ENCODE results near the gene CHMP1A.

The CHMP1A gene

DNA sequence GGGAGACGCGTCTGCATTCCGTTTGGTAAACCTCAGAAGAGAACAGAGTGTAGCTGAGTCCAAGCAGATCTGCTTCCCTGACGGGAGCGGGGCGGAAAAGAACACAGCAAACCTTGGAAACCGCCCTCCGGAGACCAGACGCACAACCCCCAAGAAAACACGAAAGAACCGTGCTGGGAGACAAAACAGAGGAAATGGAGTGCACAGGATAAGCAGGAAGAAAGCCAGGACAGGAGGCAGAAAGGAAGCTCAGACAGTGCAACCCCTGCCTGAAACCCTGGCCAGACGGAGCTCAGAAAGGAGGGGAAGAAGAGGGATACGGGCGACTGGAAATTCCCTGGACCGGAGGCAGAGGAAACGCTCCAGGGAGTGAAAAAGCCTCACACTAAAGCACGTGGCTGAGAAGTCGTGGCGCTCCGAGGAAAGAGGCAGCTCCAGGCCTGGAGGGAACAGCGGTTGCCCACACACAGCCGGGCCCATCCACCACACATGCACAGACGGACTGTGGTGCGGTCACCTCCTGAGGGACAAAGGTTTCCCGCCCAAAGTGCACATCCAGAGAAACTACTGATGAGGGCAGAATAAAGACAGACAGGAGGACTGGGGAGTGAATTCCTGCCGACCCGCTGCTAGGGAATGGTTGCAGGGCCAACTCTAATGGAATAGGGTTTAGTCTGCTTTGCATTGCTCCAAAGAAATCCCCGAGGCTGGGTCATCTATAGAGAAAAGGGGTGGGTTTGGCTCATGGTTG, 33.8 kb downstream of the CHMP1A start:
- DNase-seq (ENCODE audit: low read depth) = no peak

DNA sequence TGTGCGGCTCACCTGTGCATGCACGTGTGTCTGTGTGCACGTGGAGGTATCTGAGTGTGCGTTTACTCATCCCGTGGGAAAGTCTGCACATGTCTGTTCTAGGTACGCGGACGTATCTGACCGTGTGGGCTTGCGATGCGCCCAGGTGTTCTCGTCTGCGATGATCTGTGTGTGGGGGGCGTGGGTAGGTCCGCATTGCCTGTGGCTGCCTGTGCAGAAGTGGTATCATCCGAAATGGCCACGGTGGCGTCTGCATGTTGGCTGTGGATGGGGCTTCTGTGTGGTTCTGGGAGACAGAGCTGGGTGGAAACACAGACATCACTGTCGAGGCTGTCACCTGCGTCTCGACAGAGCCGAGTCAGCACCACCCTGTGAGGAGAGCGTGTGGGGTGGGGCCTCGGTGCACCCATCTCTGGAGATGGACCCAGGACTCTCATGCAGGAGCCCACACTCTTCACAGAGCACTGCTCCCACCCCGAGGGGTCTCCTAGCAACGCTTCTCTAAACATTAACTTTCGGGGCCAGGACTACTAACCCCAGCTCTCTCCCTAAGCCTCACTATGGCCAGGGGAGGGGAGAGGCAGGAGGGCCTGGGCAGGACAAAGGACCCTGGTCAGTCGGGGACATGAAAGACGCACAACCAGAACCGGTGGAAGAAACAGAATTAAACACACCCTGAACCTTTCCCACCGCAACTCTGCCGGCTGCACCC, 35.7 kb downstream of the CHMP1A start:
- DNase-seq (ENCODE audit: low read depth) = no peak

DNA sequence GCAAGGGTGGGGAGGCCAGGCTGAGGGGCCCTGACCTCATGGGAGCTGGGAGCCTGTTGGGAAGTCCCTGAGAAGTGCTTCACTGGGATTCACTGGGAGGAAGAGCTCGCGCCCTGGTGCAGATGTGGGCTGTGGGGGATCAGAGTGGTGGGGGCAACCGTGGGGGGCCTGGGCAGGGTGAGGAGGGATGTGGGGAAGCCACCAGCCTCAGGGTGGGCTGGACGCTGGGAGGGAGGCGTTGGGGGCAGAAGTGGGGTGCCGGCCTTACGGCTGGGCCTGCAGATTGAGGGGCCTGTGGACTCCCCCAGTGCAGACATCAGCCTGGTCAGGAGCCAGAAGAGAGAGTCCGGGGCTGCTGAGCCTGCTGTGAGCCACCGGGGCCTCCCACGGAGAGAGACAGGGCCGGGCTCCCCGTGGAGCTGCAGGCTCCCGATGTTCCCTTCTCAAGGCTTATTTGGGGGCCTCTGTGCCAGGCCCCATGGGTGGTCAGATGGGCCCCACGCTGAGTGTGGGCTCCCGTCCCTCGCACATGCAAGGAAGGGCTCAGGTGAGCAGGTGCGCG, 36.3 kb downstream of the CHMP1A start:
- DNase-seq (ENCODE audit: low read depth) = no peak

DNA sequence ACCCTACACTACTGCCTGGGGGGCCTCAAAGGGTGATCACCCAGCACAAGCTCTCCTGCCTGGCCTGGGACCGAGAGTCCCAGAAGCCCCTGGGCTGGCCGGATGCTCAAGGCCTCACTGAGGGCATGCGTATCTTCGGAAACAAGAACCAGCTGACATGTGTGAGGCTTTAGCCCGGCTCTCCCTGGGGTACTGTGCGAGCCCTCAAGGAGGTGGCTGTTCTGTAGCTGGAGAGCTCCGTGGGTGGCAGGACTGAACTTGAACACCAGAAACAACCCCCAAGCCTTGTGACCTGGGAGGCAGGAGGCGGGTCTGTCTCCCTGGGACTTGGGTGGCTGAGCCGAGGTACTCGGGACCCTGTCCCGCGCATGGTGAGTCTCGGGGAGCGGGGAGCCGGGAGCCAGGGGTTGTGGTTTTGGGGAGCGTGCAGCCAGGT, 37.1 kb downstream of the CHMP1A start:
- DNase-seq (ENCODE audit: low read depth) = no peak

DNA sequence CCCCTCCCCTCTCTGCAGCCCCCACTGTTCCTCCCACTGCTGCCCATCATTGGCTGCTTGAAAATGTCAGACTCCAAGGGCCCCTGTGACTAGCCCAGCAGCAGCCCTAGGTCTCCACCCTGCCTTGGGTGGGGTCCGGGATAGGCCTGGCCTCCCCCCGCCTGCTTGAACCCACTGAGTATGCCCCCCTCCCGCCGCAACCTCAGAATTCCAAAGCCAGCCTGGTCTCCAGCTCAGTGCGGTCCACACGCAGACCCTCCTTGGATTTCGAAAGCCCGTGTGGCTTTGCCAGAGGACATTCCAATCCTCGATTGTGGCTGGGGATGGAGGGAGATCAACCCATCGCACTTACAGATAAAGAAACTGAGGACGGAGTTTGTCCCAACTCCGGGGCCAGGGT, 37.7 kb downstream of the CHMP1A start:
- no peak for DNase-seq (ENCODE audit: low read depth)

DNA sequence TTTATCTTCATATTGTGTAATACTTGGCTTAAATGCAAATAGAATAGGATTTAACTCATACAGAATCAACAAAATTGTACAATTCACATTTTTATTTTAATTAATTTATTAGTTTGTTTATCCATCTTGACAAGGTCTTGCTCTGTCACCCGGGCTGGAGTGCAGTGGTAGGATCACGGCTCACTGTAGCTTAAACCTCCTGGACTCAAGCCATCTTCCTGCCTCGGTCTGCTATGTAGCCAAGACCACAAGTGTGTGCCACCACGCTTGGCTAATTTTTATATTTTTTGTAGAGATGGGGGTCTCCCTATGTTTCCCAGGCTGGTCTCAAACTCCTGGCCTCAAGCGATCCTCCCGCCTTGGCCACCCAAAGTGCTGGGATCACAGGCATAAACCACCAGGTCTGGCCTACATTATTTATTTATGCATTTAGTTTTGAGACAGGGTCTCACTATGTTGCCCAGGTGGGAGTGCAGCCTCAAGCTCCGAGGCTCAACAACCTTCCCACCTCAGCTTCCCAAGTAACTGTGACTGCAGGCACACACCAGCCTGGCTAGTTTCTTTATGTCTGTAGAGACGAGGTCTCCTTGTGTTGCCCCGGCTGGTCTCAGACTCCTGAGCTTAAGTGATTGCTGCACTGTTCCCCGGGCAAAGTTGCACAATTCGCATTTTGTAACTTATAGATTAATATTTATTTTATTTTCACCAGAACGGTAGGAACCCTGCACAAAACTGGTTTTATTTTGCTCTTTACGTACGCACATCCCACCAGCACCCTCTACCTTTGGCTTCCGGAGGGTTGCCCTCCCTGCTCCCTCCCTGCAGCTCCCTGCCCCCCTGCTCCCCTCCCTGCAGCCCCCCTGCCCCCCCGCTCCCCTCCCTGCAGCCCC, 39.2 kb downstream of the CHMP1A start:
- no peak for DNase-seq (ENCODE audit: low read depth)

DNA sequence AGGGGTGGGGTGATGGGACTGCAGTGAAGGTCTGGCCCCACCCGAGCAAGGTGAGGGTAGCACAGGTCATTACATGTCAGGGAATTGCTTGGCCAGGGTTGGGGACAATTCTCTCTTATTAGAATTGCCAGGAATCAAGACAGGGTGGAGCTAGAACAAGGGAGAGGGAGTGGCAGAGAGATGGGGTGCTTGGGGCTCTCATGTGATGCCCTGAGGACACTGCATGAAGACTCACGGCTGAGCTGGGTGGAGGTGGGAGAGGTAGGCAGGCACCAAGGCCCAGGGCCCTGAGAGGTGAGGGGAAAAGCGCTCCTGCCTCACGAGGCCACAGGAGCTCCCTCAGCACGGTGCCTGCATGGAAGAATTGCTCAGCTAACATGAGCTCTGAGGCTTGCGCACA, 40.5 kb downstream of the CHMP1A start:
- DNase-seq (ENCODE audit: low read depth) = no peak

DNA sequence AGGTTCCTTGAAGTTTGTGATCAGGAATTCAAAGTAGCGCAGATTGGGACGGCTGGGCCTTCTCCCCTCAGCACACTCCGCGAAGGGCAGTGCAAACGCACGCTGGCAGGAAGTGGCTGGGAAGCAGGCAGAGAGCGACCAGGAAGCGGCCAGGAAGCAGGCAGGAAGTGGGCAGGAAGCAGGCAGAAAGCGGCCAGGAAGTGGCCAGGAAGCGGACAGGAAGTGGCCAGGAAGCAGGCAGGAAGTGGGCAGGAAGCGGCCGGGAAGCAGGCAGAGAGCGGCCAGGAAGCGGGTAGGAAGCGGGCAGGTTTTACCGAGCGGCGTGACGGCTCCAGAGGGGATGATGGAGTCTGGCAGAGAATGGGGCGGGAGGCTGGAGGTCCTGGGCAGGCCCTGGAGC, 40.9 kb downstream of the CHMP1A start:
- no peak for DNase-seq (ENCODE audit: low read depth)

DNA sequence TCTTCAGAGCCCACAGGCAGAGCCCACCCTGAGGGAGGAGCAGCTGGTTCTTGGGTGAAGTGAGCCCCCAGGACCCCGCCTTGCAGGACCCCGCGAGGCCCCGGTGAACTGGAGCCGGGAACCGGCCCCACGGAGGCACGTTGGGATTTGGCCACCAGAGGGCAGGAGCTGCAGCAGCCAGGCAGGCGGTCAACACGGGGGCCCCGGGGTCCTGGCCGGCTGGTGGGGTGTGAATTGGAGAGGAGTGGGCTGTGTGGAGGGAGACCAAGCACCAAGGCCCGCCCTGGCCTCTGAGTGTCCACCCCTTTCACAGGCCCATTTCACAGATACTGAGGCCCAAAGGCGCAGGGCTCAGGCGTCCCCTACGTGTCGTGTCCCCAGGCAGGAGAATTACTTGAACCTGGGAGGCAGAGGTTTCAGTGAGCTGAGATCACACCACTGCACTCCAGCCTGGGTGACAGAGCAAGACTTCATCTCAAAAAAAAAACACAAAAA, 41.9 kb downstream of the CHMP1A start:
- no peak for DNase-seq (ENCODE audit: low read depth)

DNA sequence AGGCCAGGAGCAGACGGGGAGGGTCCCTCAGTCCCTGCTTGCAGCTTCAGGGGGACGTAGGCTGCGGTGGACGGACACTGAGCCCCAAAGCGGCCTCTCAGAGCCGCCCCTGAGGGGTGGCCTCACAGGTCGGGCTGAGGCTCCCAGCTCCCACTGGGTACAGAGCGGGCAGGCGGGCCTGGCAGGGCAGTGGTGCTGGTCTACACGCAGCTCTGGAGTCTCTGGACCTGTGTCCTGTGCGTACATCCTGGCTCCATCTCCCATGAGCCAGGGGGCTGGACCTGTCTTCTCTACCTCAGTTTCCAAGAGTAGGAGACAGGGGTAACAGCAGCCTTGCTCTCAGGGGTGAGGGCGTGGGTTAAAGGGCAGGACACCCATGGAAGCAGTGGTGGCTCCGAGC, 42.3 kb downstream of the CHMP1A start:
- no peak for DNase-seq (ENCODE audit: low read depth)

DNA sequence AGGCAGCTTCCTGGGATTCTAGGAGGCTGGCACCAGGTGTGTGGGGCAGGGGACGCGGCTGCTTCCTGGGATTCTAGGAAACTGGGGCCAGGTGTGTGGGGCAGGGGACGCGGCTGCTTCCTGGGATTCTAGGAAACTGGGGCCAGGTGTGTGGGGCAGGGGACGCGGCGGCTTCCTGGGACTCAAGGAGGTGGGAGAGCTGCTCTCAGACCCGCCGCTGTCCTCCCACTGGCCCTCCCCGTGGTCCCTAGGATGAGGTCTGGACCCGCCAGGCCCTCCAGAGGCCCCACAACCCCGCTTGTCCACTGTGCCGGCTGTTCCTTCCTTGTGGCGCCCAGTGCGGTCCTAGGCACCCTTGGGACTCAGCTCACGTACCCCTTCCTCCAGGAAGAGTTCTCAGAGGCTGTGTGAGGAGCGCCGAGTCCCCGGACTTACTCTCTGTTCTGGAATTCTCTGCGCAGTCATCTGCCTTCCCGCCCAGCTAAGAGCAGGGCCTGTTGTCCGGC, 43.5 kb downstream of the CHMP1A start:
- DNase-seq (ENCODE audit: low read depth) = no peak

DNA sequence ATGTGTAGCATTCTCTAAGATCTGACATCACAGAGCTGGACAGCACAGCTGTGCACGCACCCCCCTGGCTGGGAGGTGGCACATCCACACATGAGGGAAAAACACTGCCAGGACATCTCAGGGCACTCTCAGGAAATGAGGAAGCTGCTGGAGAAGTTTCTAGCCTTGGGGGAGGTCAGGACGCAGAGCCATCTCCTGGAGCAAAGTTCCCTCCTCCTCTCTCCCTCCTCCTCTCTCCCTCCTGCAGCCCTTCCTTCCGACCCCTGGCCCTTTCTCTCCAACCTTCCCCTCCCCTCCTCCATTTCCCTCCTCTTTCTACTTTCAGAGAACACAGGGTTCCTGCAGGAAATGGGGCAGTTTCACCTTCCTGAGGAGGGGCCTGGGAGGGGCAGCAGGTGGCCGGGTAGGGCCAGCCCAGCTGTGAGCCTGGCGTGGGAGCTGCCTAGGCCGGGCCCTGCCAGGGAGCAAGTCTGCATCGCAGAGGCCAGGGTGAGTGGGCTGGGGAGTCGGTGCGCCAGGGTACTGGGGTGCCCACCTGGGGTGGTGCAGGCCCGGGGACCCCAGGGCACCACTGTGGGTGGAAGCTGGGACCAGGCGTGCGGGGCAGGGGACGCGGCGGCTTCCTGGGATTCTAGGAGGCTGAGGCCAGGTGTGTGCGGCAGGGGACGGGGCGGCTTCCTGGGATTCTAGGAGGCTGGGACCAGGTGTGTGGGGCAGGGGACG, 44.1 kb downstream of the CHMP1A start, which contains the start of gene DPEP1:
Gene DPEP1 (plus strand): TSS at position 412 of the 723 bp plus-strand sequence. CDS start 16,769 bp downstream, outside the sequence.
- DNase-seq (ENCODE audit: low read depth) = no peak

DNA sequence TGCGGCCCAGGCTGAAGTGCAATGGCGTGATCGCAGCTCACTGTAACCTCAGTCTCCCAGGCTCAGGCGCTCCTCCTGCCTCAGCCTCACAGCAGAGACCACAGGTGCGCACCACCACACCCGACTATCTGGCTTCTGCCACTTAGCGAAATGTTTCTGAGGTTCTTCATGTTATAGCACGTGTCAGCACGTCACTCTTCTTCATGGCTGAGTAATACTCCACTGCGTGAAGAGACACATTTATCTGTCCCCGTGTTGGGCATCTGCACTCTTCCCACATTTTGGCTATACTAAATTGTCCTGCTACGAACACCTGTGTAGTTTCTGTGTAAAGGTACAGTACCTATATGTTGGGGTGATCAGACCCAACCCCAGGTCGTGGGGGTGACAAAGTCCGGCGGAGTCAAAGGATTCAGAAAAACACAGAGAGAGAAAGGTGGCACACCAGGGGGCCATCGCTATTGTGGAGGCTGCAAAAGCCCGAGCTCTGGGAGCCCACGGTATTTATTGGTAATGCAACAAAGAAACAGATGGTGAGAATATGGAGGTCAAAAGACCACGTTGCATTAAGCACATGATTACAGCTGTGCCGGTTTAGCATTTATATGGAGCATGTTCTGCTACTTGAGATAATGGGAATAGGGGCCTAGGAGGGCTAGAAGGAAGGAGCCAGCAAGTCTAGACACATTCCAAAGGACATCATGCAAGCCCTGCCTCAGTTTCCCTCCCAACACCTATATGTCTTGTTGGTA, 44.9 kb downstream of the CHMP1A start:
- DNase-seq (ENCODE audit: low read depth) = no peak

DNA sequence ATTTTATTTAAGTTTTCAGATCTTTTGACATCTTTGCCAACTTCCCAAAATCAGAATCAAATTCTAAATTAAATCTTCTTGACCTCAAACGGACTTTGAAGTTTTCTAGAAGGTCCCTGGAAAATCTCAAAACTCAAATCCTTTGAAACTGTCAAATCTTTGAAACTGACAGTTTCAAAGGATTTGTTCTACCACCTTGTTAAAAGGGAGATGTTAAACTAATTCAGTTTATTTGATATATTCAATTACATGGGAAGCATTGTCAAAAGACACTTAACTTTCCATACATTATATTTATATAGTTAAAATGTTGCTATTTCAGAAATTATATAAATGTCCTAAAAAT, 47.4 kb downstream of the CHMP1A start:
- DNase-seq (ENCODE audit: low read depth) = no peak

DNA sequence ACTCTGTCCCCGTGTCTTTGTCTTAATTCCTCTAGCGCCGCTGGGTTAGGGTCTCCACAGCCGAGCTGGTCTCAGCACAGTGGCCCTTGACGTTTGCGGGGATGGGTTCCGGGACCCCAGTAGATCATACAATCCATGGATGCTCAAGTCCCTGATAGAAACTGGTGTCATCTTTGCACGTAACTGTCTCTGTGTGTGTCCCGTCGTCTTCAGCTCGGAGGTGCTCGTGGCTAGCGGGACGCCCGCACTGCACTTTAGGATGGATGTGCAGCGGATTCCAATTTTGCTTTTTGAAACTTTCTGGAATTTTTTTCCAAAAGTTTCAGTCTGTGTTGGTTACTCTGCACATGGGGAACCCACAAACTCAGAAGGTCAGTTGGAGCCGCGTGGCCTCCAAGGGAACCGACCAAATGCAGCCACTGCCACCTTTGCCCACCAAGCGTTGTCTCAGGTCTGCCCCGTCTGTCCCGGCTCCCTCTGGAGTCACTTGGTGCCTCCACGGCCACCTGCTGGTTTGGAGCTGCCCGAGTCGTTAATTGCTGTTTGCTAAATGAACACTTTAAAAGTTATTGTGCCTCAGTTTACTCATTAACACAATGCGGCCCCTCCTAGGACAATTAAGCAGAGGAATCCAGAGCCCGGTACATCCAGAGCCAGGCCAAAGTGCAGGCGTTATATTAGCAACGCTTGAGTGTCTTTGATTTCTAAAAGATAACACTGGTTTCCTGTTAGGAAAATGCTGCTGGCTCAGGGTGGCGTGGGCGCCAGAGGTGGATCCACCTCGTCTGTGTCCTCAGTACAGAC, 49.4 kb downstream of the CHMP1A start:
- DNase-seq (ENCODE audit: low read depth) = no peak

DNA sequence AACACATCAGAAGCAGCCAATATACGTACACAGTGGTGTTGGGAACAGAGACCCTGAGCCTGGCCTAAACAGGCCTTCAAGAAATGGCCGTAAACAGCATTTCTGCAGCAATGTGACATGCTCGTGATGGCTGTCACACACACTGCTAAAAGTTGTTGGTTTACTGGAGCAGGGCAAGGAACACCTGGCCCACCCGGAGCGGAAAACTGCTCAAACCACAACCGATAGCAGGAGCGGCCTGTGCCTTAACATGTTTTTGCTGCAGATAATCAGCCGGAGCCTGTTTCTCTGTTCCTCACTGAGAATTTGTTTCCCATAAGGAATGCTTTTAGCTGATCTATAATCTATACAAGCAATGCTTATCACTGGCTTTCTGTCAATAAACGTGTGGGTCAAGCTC, 50.1 kb downstream of the CHMP1A start:
- no peak for DNase-seq (ENCODE audit: low read depth)

DNA sequence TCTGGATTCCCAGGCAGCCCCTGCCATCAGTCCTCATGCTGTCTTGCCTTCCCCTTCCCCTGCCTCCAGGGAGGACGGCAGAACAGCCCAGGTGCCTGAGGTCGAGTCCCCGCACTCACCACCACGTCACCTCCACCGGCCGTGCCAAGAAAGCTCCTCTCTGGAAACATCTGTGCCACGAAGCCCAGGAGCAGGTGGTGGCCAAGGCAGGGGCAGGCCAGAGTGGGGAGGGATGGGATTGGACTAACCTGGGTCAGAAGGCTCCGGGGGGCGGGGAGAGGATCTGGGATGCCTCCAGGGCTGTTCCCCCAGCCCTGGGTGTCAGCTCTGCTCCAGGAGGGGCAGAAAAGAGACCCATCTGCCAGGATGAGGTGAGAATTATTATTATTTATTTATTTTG, 51.5 kb downstream of the CHMP1A start:
- DNase-seq (ENCODE audit: low read depth) = no peak

DNA sequence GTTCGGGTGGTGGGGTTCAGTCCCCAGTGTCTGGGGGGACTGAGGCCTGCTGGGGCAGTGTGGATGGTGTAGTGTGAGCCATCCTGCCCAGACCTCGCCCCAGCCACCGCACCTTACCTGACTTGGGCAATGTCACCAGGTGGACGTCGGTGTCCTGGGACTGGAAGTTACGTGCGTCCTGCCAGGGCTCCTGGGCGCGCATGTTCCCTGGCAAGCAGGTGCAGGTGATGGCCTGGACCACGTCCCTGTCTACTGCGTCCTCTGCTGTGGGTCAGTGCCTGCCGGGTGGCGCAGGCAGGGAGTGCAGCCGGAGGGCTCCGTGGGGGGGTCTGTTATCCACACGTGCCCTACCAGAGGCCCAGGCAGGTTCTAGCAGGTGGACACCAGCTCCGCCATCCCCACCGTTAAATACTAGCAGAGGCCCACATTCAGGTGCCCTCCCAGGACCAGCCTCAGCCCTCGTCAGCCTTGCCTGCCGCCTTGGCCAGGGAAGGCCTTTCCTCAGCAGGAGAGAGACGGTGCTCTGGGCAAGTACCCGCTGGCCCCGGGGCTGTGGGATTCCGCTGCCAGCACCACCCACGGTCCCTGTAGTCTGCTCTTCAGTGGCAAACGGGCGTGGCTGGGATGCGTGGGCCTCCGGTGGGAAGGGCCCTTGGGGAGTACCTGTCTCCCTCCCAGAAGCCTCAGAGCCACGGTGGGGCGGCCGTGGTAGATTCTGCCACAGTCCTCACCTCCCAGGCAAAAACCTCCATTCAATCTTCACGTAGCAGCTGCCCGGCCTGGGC, 52.1 kb downstream of the CHMP1A start:
- DNase-seq (ENCODE audit: low read depth) = no peak

DNA sequence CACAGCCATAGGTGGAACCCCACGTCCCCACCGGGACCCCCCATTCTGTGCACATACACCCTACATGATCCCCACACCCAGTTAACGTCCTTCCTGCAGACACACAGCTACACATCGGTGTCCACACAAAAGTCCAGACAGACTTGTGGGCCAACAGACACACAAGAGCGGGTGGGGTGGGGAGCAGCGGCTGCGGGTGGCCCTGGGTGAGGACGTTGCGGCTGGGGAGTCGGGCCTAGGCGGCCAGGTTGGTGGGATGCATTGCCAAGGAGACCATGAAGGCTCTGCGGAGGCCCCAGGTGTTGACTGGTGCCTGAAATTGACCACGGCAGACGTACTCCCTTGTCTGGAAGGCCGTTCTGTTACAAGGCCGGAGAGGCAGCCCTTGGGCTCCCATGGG, 52.7 kb downstream of the CHMP1A start:
- no peak for DNase-seq (ENCODE audit: low read depth)
